HG03045 (cell line): ENCODE results near the gene JSRP1.

Experiments used
- ATAC-seq: cut with Tn5 transposase; IDR thresholded peaks from one replicate; pipeline ENCODE4 v1.9.1; 2021; ENCODE audit warnings: mild to moderate bottlenecking, moderate library complexity; ENCODE audit not compliant: unreplicated experiment

Gene JSRP1

GRCh38 chr19:2268480-2268830 is 12.2 kb upstream of the JSRP1 start:
- no peak for ATAC-seq

- ATAC-seq, result no peak
Observed at GRCh38 chr19:2266183-2266993, 10.2 kb upstream of the JSRP1 start.

- ATAC-seq, result no peak
Observed at GRCh38 chr19:2261438-2262172, 5.4 kb upstream of the JSRP1 start.

GRCh38 chr19:2260341-2260805 is 4.2 kb upstream of the JSRP1 start:
- no peak for ATAC-seq

GRCh38 chr19:2259336-2259735 is 3.1 kb upstream of the JSRP1 start:
- ATAC-seq, result no peak

- ATAC-seq, result no peak
Observed at GRCh38 chr19:2255112-2255845, 938 bp downstream of the JSRP1 start.

GRCh38 chr19:2254064-2254872 is 1.9 kb downstream of the JSRP1 start:
- ATAC-seq, result no peak

GRCh38 chr19:2253106-2254063 is 2.8 kb downstream of the JSRP1 start:
- ATAC-seq, result no peak

- no peak for ATAC-seq
Observed at GRCh38 chr19:2252797-2253105, 3.5 kb downstream of the JSRP1 start.

GRCh38 chr19:2252055-2252796 is 4.0 kb downstream of the JSRP1 start:
- ATAC-seq, result no peak

- ATAC-seq, result no peak
Observed at GRCh38 chr19:2251106-2252054, 4.8 kb downstream of the JSRP1 start.

- ATAC-seq, result no peak
Observed at GRCh38 chr19:2250766-2251105, 5.5 kb downstream of the JSRP1 start.

GRCh38 chr19:2249880-2250765 is 6.1 kb downstream of the JSRP1 start:
- ATAC-seq, result no peak

- no peak for ATAC-seq
Observed at GRCh38 chr19:2249010-2249866, 7.0 kb downstream of the JSRP1 start, which contains the start of gene AMH. Gene AMH, plus strand, starts transcription at chr19:2249323. Its CDS starts 10 bp downstream, at chr19:2249333.

- ATAC-seq, result no peak
Observed at GRCh38 chr19:2248136-2249009, 7.8 kb downstream of the JSRP1 start.
